ENCODE results near the gene ADAM11.
"Not testable (repeated sequence)": the region's sequence is repeated elsewhere in the genome, so short reads cannot be mapped to it uniquely, and the experiment has no call there.

Gene ADAM11

DNA sequence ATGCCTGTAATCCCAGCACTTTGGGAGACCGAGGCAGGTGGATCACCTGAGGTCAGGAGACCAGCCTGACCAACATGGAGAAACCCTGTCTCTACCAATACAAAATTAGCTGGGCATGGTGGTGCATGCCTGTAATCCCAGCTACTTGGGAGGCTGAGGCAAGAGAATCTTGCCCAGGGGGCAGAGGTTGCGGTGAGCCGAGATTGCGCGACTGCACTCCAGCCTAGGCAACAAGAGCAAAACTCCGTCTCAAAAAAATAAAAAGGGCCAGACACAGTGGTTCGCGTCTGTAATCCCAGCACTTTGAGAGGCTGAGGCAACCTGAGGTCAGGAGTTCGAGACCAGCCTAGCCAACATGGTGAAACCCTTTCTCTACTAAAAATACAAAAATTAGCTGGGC is 66.4 kb downstream of the ADAM11 start:
- not testable (repeated sequence) for H2AFZ ChIP-seq (ENCODE audit: insufficient read depth, low read length, poor library complexity); H3K23ac ChIP-seq (ENCODE audit: low read length)

DNA sequence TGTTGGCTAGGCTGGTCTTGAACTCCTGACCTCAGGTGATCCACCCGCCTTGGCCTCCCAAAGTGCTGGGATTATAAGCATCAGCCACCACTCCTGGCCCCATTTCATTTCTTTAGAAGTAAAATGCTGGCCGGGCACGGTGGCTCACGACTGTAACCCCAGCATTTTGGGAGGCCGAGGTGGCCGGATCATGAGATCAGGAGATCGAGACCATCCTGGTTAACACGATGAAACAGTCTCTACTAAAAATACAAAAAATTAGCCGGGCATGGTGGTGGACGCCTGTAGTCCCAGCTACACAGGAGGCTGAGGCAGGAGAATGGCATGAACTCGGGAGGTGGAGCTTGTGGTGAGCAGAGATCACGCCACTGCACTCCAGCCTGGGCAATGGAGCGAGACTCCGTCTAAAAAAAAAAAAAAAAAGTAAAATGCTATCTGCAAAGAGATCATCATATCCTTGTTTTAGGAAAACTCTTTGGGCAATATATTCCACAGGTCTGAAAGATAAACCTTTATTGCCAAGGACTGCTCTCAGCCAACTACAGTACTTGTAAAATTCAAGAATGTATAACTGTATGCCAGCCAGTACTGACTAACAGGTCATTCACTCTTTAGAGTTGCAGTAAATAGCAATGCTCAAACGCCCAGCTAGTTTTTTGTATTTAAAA is 67.5 kb downstream of the ADAM11 start:
- Histone ChIP-seq H3K14ac (ENCODE audit: low read length) (no peak overlapping the region), H2AK5ac (ENCODE audit: low read length) (no peak overlapping the region), H4K91ac (ENCODE audit: low read depth, low read length) (no peak overlapping the region), H2BK12ac (ENCODE audit: low read length) (no peak overlapping the region), H3K27me3 (ENCODE audit: insufficient read depth, low read length) (no peaks in the 10 kb centered on the region), H4K8ac (ENCODE audit: low read depth, low read length) (no peak overlapping the region), H2BK5ac (ENCODE audit: low read depth, low read length, poor library complexity) (no peak overlapping the region), H4K12ac (ENCODE audit: low read depth, low read length) (no peak overlapping the region), H3K79me1 (ENCODE audit: low read length) (peaks cover 14% of the 10 kb centered on the region), H2BK120ac (ENCODE audit: insufficient read depth, low read length, poor library complexity) (no peak overlapping the region), H3K27ac (ENCODE audit: low read depth, low read length) (no peak overlapping the region), H3K4ac (ENCODE audit: low read depth, low read length) (peak overlapping the region; percentile 2), H2AFZ (ENCODE audit: insufficient read depth, low read length, poor library complexity) (no peak overlapping the region), H3K36me3 (ENCODE audit: control insufficient read depth in 1 of 2, insufficient read depth in 2 of 2, low read length in 2 of 2) (no peaks in the 10 kb centered on the region), H3K4me2 (ENCODE audit: low read length) (no peak overlapping the region), H3K18ac (ENCODE audit: low read length) (no peak overlapping the region), H3K9me3 (ENCODE audit: insufficient read depth, low read depth, low read length) (no peaks in the 10 kb centered on the region), H3K9ac (ENCODE audit: low read length) (no peak overlapping the region), H3K23ac (ENCODE audit: low read length) (no peak overlapping the region), H3K79me2 (ENCODE audit: control insufficient read depth, insufficient read depth, low read length, poor library complexity) (peaks cover 16% of the 10 kb centered on the region), H3K4me3 (ENCODE audit: low read depth, low read length) (no peak overlapping the region), H3K4me1 (ENCODE audit: control insufficient read depth in 1 of 2, insufficient read depth in 2 of 2, low read length in 2 of 2) (peaks cover 0 to 1% of the 10 kb centered on the region in 2 experiments)
- peak; percentile 25 to 49 for DNase-seq
- no CpG with 5 or more reads among the region's 15 CpGs for WGBS (ENCODE audit: extremely low coverage, insufficient coverage, insufficient read length)

More for the DNA sequence above, 66.4 kb downstream of the ADAM11 start:
- not testable (repeated sequence) for H3K4me2 ChIP-seq (ENCODE audit: low read length); H3K27ac ChIP-seq (ENCODE audit: low read depth, low read length); H3K36me3 ChIP-seq (ENCODE audit: control insufficient read depth in 1 of 2, insufficient read depth in 2 of 2, low read length in 2 of 2); H2AK5ac ChIP-seq (ENCODE audit: low read length); H3K4me1 ChIP-seq (ENCODE audit: control insufficient read depth in 1 of 2, insufficient read depth in 2 of 2, low read length in 2 of 2); H2BK12ac ChIP-seq (ENCODE audit: low read length); H3K9me3 ChIP-seq (ENCODE audit: insufficient read depth, low read depth, low read length); H4K12ac ChIP-seq (ENCODE audit: low read depth, low read length); H2BK120ac ChIP-seq (ENCODE audit: insufficient read depth, low read length, poor library complexity); H3K18ac ChIP-seq (ENCODE audit: low read length); H3K14ac ChIP-seq (ENCODE audit: low read length); H3K27me3 ChIP-seq (ENCODE audit: insufficient read depth, low read length); H3K9ac ChIP-seq (ENCODE audit: low read length); H4K91ac ChIP-seq (ENCODE audit: low read depth, low read length); H4K8ac ChIP-seq (ENCODE audit: low read depth, low read length); H3K4me3 ChIP-seq (ENCODE audit: low read depth, low read length); H2BK5ac ChIP-seq (ENCODE audit: low read depth, low read length, poor library complexity)
- WGBS (ENCODE audit: extremely low coverage, insufficient coverage, insufficient read length), result no CpG with 5 or more reads among the region's 9 CpGs
- Histone ChIP-seq H3K4ac (ENCODE audit: low read depth, low read length) (peak overlapping the region; percentile 83), H3K79me1 (ENCODE audit: low read length) (peaks cover 10% of the 10 kb centered on the region), H3K79me2 (ENCODE audit: control insufficient read depth, insufficient read depth, low read length, poor library complexity) (peaks cover 13% of the 10 kb centered on the region)
- DNase-seq, result peak; percentile 65 to 76

DNA sequence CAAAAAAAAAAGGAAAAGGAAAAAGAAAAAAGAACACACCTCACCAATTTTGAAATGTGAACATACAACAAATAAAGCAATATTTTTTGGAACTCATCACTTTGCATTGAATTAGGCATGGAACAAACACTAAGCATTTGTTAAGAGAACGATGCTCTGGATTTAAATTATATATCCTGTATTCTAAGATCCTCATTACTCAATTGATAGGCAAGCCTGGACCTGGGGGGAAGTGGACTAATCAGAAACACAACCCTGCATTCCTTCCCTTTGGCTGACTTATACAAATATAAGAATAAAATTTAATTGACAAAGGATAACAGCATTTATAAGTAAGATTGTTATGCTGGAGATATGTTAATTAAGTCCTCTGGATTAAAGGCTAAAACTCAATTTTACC is 69.1 kb downstream of the ADAM11 start:
- Histone ChIP-seq H3K36me3 (ENCODE audit: control insufficient read depth in 1 of 2, insufficient read depth in 2 of 2, low read length in 2 of 2) (no peaks in the 10 kb centered on the region), H3K4ac (ENCODE audit: low read depth, low read length) (peak overlapping the region; percentile 47), H3K9me3 (ENCODE audit: insufficient read depth, low read depth, low read length) (no peaks in the 10 kb centered on the region), H2BK5ac (ENCODE audit: low read depth, low read length, poor library complexity) (no peak overlapping the region), H3K79me2 (ENCODE audit: control insufficient read depth, insufficient read depth, low read length, poor library complexity) (peaks cover 16% of the 10 kb centered on the region), H3K4me3 (ENCODE audit: low read depth, low read length) (no peak overlapping the region), H3K4me1 (ENCODE audit: control insufficient read depth in 1 of 2, insufficient read depth in 2 of 2, low read length in 2 of 2) (peaks cover 4 to 5% of the 10 kb centered on the region in 2 experiments), H3K23ac (ENCODE audit: low read length) (no peak overlapping the region), H3K18ac (ENCODE audit: low read length) (no peak overlapping the region), H2AK5ac (ENCODE audit: low read length) (no peak overlapping the region), H2AFZ (ENCODE audit: insufficient read depth, low read length, poor library complexity) (no peak overlapping the region), H2BK12ac (ENCODE audit: low read length) (no peak overlapping the region), H4K91ac (ENCODE audit: low read depth, low read length) (no peak overlapping the region), H4K8ac (ENCODE audit: low read depth, low read length) (no peak overlapping the region), H3K4me2 (ENCODE audit: low read length) (no peak overlapping the region), H2BK120ac (ENCODE audit: insufficient read depth, low read length, poor library complexity) (no peak overlapping the region), H3K27me3 (ENCODE audit: insufficient read depth, low read length) (no peaks in the 10 kb centered on the region), H3K27ac (ENCODE audit: low read depth, low read length) (no peak overlapping the region), H3K14ac (ENCODE audit: low read length) (no peak overlapping the region), H3K9ac (ENCODE audit: low read length) (no peak overlapping the region), H3K79me1 (ENCODE audit: low read length) (peaks cover 15% of the 10 kb centered on the region), H4K12ac (ENCODE audit: low read depth, low read length) (no peak overlapping the region)
- DNase-seq, result no peak
- no CpG with 5 or more reads among the region's 1 CpG for WGBS (ENCODE audit: extremely low coverage, insufficient coverage, insufficient read length)

DNA sequence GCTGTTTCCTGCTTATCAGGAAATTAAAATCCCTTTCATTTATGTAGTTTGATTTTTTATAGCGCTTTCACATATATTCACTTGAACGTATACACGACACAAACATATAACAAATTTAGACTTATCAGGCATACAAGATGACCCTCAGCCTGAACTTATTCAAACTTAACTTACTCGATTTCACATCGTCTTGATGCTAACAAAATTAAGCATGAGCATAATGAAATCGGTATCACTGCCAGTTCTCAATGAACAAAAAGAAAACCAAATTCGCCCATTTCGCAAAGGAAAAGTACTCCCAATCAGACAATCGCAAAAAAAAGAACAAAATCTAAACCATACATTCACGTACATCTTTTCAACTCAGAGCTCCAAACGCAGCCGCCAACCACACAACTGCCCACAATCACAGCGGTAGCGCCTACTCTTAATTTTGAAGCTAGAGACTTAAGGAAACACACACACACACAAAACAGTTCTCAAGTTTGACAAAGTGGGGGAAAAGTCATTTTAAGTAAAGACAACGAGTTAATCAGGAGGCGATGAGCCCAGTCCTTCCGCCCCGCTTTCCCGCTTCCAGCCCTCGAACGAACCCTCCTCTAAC is 70.2 kb downstream of the ADAM11 start:
- Histone ChIP-seq H2BK12ac (ENCODE audit: low read length) (no peak overlapping the region), H3K23ac (ENCODE audit: low read length) (no peak overlapping the region), H3K4me3 (ENCODE audit: low read depth, low read length) (peak overlapping the region; percentile 94), H3K9me3 (ENCODE audit: insufficient read depth, low read depth, low read length) (no peaks in the 10 kb centered on the region), H3K79me2 (ENCODE audit: control insufficient read depth, insufficient read depth, low read length, poor library complexity) (peaks cover 16% of the 10 kb centered on the region), H3K27me3 (ENCODE audit: insufficient read depth, low read length) (no peaks in the 10 kb centered on the region), H3K27ac (ENCODE audit: low read depth, low read length) (peak overlapping the region; percentile 37), H3K14ac (ENCODE audit: low read length) (peak overlapping the region; percentile 72), H3K9ac (ENCODE audit: low read length) (peak overlapping the region; percentile 84), H4K91ac (ENCODE audit: low read depth, low read length) (peak overlapping the region; percentile 96), H4K8ac (ENCODE audit: low read depth, low read length) (peak overlapping the region; percentile 94), H3K18ac (ENCODE audit: low read length) (peak overlapping the region; percentile 75), H3K79me1 (ENCODE audit: low read length) (peaks cover 15% of the 10 kb centered on the region), H2BK120ac (ENCODE audit: insufficient read depth, low read length, poor library complexity) (peak overlapping the region; percentile 74), H4K12ac (ENCODE audit: low read depth, low read length) (peak overlapping the region; percentile 85), H2BK5ac (ENCODE audit: low read depth, low read length, poor library complexity) (peak overlapping the region; percentile 94), H3K4ac (ENCODE audit: low read depth, low read length) (peak overlapping the region; percentile 22), H2AFZ (ENCODE audit: insufficient read depth, low read length, poor library complexity) (peak overlapping the region; percentile 99), H3K36me3 (ENCODE audit: control insufficient read depth in 1 of 2, insufficient read depth in 2 of 2, low read length in 2 of 2) (no peaks in the 10 kb centered on the region), H2AK5ac (ENCODE audit: low read length) (no peak overlapping the region), H3K4me1 (ENCODE audit: control insufficient read depth in 1 of 2, insufficient read depth in 2 of 2, low read length in 2 of 2) (peaks cover 4 to 8% of the 10 kb centered on the region in 2 experiments), H3K4me2 (ENCODE audit: low read length) (peak overlapping the region; percentile 95)
- WGBS (ENCODE audit: extremely low coverage, insufficient coverage, insufficient read length), result no CpG with 5 or more reads among the region's 21 CpGs
- DNase-seq, result no peak

Measured in trophoblast cell (in vitro differentiated cells and primary cell).